ENCODE data around the gene NIPSNAP2.
"Not testable (repeated sequence)": the region's sequence is repeated elsewhere in the genome, so short reads cannot be mapped to it uniquely, and the experiment has no call there.

Gene NIPSNAP2

DNA sequence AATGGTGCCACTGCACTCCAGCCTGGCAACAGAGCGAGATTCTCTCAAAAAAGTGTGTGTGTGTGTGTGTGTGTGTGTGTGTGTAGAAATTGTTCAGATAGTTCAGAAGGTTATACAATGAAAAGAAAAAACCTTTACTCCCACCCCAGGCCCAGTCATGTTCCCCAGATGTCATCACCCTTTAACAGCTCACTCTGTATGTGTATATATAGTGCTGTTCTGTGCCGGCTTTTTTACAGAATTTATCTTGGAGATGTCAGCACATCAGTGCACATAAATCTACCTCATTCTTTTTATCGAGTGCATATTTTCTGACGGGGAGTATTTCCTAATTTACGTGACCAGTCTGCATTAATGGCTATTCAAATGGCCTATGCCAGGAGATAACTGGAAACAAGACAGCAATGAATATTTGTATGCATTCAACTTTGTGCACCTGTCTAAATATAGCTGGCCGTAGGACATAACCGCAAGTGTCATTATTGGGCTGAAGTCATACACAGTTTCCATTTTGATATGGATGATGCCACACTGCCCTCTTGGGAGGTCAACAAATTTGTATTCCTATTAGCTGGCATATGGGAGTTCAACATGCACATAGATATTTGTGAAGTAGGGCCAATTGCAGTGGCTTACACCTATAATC lies 11.7 kb downstream of the NIPSNAP2 start:
- in situ Hi-C loops (cut with MboI; ENCODE audit: low sequenced_read_pairs) = no loop called here

DNA sequence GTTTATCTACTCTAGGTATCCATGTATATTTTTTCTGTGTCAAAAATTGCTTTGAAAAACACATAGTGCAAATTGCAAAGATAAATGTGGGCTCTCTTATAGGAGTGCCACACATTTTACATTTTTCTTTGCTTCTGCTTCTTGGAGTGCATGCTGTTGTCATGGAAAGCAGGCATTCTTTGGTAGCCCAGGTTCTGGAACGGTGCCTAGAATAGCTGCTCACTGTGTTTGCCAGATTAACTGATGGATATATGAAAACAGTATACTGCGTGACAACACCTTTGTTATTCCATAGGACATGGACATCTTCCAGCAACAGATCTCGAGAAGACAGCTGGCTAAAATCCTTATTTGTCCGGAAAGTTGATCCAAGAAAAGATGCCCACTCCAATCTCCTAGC lies 13.4 kb downstream of the NIPSNAP2 start:
- in situ Hi-C loops (cut with MboI; ENCODE audit: low sequenced_read_pairs) = no loop called here

DNA sequence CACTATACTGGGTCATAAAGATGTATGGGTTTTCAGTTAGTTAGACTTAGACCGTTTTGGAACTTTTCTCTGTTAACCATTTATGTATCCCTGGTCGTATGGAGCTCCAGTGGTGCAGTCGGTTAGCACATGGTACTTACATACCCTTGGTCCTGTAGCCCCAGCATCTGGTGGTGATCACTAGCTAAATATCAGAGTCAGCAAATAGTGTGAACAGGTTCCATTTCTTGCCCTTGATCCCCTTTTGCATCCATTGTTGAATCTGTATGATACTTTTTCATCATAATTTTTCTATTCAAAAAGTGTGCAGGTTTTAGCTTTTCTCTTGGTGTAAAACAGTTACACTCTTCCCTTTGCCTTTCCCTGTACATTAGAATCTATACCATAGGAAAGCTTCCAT lies 15.9 kb downstream of the NIPSNAP2 start:
- in situ Hi-C loops (cut with MboI; ENCODE audit: low sequenced_read_pairs) = no loop called here

DNA sequence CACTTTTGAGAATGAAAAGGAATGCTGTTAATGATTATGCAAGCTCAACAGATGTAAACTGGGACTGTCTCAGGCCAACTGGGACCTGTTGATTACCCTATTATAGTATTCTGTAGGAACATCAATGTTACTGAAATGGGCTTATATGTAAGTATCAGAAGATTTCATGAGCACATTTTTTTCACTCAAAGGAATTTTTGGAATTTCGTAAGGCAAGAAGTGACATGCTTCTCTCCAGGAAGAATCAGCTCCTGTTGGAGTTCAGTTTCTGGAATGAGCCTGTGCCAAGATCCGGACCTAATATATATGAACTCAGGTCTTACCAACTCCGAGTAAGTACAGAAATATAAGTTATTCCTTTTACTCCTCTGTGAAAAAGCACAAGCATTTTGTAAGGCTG lies 19.2 kb downstream of the NIPSNAP2 start:
- in situ Hi-C loops (cut with MboI; ENCODE audit: low sequenced_read_pairs) = no loop called here

DNA sequence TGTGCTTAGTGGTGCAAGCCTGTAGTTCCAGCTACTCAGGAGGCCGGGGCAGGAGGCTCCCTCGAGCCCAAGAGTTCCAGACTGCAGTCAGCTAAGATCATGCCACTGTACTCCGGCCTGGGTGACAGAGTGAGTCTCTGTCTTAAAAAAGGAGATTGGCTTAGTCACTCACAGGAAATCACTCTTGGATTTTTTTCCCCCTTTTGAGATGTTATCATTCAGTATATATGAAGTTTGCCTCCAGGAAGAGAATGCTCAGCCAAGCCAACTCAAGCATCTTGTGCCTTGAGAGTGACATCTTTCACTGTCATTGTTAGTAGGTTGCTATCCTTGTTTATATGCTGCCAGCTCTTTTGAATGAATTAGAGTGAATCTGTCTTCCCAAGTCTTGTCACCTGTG lies 28.0 kb downstream of the NIPSNAP2 start:
- in situ Hi-C loops (cut with MboI; ENCODE audit: low sequenced_read_pairs) = no loop called here

DNA sequence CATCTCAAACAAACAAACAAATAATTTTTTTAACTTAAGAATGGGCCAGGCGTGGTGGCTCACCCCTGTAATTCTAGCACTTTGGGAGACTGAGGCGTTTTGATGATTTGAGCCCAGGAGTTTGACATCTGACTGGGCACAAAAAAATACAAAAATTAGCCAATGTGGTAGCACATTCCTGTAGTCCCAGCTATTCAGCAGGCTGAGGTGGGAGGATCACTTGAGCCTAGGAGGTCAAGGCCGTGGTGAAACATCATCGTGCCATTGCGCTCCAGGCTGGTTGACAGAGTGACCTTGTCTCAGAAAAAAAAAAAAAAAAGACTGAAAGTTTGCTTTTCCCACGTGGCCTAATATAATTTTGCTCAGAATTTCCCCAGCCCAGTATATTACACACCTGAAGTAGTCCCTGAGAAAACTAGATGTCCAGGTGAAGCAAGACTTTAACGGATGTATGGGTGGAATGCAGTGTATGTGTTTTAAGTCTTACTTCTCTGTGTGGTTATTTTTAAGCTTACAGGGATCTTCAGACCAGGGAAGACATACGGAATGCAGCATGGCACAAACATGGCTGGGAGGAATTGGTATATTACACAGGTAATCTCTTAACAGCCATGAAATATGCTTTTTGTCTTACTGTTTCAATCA lies 32.6 kb downstream of the NIPSNAP2 start:
- in situ Hi-C loops (cut with MboI; ENCODE audit: low sequenced_read_pairs) = no loop called here

DNA sequence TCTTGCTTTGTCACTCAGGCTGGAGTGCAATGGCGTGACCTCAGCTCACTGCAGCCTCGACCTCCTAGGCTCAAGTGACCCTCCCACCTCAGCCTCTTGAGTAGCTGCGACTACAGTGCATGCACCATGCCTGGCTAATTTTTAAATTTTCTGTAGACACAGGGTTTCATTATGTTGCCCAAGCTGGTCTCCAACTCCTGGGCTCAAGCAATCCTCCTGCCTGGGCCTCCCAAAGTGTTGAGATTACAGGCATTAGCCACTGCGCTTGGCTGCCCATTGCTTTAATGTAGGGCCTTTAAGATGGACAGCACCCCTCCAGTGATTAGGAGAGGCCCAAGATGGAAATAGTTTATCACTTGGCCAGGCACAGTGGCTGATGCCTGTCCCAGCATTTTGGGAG lies 39.4 kb downstream of the NIPSNAP2 start:
- in situ Hi-C loops (cut with MboI; ENCODE audit: low sequenced_read_pairs) = no loop called here

DNA sequence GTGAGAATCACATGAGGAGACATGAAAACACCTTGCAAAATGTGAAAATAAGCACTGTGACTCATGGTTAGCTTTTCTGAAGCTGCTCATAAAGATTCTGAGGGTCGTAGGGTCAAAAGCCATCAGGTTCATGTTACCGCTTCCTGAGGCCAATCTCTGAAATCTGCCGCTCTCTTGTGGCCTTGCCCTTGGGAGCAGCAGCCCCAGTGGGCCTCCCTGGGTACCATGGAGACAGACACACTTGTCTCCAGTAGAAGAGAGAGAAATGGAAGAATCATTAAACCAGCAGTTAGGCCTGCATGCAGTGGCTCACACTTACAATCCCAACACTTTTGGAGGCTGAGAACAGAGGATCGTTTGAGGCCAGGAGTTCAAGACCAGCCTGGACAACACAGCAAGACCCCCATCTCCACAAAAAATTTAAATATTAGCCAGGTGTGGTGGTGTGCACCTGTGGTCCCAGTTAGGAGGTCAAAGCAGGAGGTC lies 42.8 kb downstream of the NIPSNAP2 start:
- in situ Hi-C loops (cut with MboI; ENCODE audit: low sequenced_read_pairs) = no loop called here

DNA sequence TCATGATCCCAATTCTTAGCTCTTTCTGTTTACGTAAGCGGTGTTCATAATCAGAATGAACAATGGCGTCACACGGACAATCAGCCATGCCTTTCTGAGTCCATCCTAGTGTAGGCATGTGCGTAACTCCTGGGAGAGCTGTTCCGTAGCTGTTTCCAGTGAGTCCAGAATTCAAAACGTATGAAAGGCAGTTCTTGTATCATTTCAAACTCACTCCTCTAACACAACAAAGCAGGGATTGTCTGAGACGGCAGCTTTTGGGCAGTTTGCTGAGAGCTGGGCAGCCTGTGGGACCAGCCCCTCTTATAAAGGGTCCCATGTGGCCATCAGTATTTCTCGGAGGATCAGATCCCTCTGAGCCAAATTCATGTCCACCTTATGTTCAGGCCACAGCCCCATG lies 43.5 kb downstream of the NIPSNAP2 start:
- in situ Hi-C loops (cut with MboI; ENCODE audit: low sequenced_read_pairs) = no loop called here

DNA sequence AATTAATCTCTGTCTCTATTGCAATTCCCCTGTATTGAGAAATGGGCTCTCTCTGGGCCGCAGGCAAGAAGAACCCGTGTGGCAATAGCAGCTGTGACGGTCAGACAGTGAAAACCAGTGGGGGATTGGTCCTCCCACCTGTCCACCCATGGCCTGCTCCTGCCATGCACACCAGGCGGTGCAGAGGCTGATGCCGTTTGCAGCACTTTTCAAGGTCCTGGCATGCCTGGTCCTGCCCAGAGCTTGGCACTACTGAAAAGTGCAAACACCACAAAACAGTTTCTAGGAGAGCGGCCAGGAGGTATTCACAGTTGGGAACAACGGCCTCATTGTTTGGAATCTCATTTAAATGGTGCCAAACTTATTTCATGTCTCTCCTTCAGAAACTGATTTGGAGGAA lies 45.3 kb downstream of the NIPSNAP2 start:
- in situ Hi-C loops (cut with MboI; ENCODE audit: low sequenced_read_pairs) = no loop called here

DNA sequence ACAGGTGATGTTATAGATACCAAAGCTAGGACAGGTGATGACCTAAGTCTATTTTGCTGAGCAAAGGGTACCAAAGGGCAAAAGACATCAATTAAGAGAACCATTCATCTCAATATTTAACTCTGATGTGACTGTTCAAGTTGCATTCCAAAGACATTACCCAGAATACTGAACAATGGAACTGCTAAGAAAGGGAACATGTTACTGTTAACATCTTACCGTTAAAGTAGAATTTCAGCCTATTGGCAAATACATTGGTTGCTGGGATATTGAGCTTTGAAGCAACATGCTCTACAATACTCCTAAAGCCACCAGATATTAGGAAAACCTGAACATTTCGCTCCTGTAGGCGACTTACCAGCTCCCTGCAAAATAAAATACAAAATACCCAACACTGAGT lies 52.6 kb downstream of the NIPSNAP2 start:
- in situ Hi-C loops (cut with MboI; ENCODE audit: low sequenced_read_pairs) = not testable (repeated sequence)

DNA sequence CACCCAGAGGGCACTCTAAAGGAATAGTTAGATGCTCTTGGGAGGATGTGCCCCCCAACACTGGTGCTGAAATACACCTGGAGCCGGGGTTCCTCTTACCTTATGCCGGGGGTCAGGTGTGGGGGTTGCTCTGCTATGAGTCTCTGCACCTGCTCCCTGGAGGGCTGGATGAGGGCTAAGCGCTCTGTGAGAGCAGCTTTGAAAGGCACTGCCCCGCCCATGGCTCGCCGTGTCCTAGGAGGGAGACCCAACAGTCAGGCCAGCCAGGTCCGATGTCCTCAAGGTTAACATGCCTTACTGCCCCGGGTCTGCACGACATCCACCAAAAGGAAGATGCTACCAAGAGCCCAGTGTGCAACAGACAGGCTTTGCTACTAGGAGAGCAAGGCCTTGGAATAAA lies 55.1 kb downstream of the NIPSNAP2 start:
- in situ Hi-C loops (cut with MboI; ENCODE audit: low sequenced_read_pairs) = no loop called here

DNA sequence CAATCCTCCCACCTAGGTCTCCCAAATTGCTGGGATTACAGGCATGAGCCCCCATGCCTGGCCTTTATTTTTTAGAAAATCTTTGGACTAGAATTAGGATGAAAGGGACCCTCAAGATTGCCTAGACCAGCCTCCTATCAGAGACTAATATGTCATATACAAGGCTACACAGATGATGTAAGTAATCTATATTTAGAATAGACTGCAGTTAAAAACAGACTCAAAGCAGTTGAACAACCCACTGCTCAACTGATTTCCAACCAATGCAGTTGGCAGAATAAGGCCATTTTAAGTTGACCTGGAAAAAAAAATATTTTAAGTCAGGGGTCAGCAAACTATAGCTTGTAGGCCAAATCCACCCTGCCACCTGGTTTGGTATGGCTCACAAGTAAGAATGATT lies 59.1 kb downstream of the NIPSNAP2 start:
- in situ Hi-C loops (cut with MboI; ENCODE audit: low sequenced_read_pairs) = no loop called here

DNA sequence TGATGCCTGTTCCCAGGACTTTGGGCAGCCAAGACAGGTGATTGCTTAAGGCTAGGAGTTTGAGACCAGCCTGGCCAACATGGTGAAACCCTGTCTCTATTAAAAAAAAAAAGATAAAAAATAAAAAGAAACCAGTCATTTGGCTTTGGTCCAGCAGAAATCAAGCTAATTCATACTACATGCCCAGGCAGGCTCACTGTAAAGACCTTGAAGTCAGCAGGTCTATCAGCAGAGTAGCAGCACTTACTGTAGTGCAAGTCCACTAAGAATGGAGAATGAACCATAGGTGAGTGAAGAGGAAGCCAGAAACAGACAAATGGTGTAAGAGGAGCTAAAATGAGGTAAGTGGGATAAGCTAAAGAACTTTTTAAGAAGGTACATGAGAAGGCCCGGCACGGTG lies 62.2 kb downstream of the NIPSNAP2 start:
- in situ Hi-C loops (cut with MboI; ENCODE audit: low sequenced_read_pairs) = no loop called here

DNA sequence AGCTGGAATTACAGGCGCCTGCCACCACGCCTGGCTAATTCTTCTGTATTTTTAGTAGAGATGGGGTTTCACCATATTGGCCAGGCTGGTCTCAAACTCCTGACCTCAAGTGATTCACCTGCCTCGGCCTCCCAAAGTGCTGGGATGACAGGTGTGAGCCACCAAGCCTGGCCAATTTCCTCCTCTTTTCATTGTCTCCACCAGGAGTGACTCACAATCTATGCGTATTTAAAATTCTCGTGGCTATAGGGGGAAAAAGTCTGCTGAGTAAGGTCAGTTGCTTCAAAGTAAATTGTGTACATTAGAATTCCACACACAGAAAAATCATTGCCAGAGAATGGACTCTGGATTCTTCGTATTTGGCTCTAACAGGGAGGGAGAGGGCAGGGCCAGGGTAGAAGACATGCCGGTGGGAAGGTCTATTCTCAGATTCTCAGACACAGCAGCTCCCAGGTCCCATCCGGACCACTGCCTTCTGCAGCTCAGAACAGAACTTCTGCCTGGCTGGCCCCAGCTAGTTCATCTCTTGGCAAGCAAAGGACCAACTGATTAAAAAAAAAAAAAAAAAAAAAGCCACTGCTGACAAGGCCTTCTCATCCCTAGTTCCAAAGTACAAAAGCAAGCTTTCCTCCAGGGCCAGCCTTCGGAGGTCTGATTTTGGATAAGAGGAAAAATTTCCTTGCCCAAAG lies 64.7 kb downstream of the NIPSNAP2 start:
- in situ Hi-C loops (cut with MboI; ENCODE audit: low sequenced_read_pairs) = no loop called here

DNA sequence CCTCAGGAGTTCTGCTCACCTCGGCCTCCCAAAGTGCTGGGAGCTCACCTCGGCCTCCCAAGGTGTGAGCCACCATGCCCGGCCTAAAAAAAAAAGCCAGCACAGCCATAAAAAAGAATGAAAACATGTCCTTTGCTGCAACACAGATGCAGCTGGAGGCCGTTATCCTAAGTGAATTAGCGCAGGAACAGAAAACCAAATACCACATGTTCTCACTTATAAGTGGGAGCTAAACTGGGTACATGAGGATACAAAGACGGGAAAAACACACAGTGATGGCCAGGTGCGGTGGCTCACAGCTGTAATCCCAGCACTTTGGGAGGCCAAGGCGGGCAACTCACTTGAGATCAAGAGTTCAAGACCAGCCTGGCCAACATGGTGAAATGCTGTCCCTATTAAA lies 66.0 kb downstream of the NIPSNAP2 start:
- in situ Hi-C loops (cut with MboI; ENCODE audit: low sequenced_read_pairs) = no loop called here

DNA sequence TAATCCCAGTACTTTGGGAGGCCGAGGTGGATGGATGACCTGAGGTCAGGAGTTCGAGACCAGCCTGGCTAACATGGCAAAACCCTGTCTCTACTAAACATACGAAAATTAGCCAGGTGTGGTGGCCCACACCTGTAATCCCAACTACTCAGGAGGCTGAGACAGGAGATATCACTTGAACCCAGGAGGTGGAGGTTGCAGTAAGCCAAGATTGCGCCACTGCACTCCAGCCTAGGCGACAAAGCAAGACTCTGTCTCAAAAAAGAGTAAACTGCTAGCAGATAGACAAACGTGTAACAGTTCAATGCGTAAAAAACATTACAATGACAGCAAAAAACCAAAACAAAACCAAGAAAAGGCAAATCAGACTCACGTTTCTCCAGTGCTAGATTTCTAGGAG lies 67.2 kb downstream of the NIPSNAP2 start:
- in situ Hi-C loops (cut with MboI; ENCODE audit: low sequenced_read_pairs) = not testable (repeated sequence)

DNA sequence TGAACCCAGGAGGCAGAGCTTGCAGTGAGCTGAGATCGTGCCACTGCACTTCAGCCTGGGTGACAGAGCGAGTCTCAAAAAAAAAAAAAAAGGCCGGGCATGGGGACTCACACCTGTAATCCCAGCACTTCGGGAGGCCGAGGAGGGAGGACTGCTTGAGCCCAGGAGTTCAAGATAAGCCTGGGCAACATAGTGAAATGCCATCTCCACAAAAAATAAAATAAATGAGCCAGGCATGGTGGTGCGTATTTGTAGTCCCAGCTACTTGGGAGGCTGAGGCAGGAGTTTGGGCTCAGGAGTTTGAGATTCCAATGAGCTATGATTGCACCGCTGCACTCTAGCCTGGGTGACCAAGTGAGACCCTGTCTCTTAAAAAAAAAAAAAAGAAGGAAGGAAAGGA lies 68.2 kb downstream of the NIPSNAP2 start:
- in situ Hi-C loops (cut with MboI; ENCODE audit: low sequenced_read_pairs) = not testable (repeated sequence)

DNA sequence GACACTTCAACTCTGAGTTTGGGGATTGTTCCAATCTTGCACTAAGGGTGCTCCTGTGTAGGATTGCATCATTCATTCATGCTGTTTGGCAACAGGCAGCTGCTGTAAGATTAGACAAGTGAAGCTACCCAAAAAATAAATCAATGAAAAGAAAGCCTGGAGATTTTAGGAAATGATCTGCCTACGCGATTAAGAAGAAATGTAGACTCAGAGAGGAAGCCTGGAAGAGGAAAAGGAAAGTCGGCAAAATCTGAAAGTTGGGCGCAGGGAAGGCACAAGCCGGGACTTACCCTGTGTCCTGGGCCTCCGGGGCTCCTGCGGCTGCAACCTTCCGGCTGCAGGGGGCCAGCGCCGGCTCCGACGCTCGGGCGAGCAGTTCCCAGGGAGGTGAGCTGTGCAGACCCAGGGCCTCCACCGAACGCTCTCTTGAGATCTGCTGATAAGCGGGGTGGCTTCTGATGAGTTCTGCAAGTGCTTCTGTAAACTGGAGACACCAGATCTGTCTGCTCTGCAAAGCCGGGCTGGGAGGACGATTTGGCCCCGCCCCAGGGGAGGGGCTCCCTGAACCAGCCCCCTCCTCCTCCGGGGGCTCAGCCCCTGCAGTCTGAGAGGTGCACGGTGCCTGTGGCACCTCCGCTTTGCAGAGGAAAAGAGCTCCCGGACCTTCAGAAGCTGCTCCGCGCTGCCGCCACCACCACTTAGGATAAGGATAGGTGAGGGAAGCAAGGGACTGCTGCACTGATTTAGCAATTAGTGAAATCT lies 69.5 kb downstream of the NIPSNAP2 start:
- in situ Hi-C loops (cut with MboI; ENCODE audit: low sequenced_read_pairs) = no loop called here

DNA sequence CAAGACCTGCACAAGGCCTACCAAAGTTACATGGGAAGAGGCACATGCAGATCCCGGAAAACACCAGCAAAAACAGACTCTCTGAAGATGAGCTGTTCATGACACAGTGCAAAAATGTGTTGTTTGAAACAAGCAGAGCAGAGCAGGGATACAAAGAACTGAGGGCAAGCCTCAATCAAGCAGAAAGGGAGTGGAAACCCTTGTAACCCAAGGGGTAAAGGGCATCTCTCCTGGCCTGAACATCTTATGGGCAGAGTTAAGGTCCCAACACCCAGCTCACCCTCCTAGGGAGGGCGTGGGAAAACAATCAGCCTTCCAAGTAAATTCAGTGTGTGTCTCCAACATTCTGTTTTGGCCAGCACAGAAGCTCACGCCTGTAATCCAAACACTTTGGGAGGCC lies 76.3 kb downstream of the NIPSNAP2 start:
- in situ Hi-C loops (cut with MboI; ENCODE audit: low sequenced_read_pairs) = no loop called here

DNA sequence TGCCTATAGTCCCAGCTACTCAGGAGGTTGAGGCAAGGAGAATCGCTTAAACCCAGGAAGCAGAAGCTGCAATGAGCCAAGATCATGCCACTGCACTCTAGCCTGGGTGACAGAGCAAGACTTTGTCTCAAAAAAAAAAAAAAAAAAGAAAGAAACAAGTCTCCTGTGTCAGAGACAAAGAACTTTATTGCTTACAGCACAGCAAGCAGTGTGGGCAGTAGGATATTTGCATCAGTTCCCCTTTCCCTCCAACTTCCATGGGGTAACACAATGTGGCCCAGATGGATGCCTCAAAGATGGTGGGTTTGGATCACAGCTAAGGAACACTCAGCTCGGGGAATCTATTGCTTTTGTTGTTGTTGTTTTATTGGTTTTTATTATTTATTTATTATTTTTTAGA lies 81.4 kb downstream of the NIPSNAP2 start:
- in situ Hi-C loops (cut with MboI; ENCODE audit: low sequenced_read_pairs) = not testable (repeated sequence)
